CD4-positive, alpha-beta T cell treated with Interleukin-12 subunit alpha and Interleukin-12 subunit beta, for 1 hour (primary cell): ENCODE data around the gene TMIGD1.

Experiments used
- DNase-seq: peaks from one replicate; pipeline ENCODE4 v3.0.0-alpha.2; 2020

The TMIGD1 gene

DNA sequence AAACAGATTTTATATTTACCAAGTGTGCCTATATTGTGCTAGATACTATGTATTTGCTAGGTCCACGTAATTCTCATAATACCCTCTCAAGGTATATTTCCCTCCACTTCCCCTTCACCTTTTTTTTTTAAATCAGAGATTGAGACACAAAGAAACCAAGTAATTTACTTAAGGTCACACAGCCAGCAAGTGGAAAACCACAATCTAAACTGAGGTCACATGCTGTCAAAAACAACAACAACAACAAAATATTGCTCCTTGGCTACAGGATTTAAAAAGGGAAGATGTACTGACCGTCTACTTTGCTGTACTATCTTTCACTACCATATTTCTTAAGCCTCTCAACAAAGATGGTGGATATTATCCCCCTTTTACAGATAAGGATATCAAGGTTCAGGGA, 57.9 kb downstream of the TMIGD1 start:
- DNase-seq: no peak

DNA sequence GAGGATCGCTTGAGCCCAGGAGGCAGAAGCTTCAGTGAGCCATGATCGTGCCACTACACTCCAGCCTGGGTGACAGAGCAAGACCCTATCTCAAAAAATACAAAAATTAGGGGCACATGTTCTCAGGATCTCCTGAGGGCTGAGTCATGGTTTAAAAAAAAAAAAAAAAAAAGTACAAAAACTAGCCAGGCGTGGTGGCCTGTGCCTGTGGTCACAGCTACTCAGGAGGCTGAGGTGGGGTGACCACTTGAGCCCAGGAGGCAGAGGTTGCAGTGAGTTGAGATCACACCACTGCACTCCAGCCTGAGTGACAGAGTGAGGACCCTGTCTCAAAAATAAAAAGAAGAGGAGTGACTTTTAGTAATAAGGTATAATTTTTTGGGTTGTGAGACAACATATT, 59.0 kb downstream of the TMIGD1 start:
- DNase-seq: no peak

GRCh38 chr17:30273373-30273772, 60.5 kb downstream of the TMIGD1 start:
- DNase-seq: no peak

- DNase-seq: no peak
Measured at GRCh38 chr17:30271102-30271501, 62.8 kb downstream of the TMIGD1 start.

GRCh38 chr17:30267625-30268024, 66.2 kb downstream of the TMIGD1 start:
- DNase-seq: no peak
